ENCODE results near the gene ADGRA1.

The ADGRA1 gene

DNA sequence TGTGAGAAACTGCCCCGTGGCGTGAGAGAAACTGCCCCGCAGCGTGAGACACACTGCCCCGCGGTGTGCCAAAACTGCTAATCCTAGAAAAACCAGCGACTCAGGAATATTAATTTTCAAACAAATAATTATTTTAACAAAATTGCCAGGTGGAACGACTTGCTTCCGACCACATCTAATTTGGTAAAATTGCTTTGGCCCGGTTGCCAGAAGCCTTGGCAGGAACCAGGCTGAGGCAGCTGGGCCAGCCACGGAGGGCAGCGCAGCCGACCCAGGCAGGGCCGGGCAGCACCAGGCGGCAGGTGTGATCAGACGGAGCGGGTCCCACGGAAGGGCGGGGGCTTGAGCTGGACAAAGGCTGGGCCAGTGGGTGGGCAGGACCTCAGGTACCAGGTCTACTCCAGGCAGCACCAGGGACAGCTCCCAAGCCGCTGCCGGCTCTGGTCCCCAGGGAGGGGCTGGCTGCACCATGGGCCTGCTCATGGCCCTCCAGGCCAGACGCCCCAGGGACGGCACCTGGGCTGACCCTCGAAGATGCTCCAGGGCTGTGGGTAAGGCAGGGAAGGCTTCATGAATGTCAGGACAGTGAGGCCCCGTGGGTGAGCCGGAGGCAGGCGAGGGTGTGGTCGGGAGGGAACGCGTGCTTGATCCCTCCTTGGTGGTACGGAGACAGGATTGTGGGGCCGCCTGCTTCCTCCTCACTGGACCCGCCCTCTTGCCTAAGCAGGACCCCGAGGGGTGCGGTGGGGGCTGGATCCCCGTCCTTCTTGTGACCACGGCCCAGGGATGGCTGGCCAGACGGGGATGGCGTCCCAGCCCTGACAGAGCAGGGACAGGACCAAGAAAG lies 7.7 kb upstream of the ADGRA1 start:
- TF ChIP-seq, protein P1, sequence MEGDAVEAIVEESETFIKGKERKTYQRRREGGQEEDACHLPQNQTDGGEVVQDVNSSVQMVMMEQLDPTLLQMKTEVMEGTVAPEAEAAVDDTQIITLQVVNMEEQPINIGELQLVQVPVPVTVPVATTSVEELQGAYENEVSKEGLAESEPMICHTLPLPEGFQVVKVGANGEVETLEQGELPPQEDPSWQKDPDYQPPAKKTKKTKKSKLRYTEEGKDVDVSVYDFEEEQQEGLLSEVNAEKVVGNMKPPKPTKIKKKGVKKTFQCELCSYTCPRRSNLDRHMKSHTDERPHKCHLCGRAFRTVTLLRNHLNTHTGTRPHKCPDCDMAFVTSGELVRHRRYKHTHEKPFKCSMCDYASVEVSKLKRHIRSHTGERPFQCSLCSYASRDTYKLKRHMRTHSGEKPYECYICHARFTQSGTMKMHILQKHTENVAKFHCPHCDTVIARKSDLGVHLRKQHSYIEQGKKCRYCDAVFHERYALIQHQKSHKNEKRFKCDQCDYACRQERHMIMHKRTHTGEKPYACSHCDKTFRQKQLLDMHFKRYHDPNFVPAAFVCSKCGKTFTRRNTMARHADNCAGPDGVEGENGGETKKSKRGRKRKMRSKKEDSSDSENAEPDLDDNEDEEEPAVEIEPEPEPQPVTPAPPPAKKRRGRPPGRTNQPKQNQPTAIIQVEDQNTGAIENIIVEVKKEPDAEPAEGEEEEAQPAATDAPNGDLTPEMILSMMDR (IDR thresholded peaks at IDR 0.05; ENCODE audit: low read depth, low read length): no peak
- no peak for DNase-seq (ENCODE audit: extremely low read depth, low read depth)

DNA sequence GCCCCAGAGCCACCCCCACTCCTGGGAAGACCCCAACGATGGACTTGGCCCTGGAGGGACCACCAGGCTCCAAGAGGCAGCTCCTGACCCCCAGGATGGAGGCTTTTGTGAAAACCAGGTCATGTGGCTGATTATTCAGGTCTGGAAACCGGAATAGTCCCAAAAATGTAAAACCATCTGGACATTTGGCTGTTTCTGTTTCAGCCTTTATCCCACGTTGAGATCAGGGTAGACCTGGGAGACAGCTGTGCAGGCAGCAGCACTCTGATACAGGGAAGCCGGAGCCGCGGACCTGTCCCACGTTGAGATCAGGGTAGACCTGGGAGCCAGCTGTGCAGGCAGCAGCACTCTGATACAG lies 7.1 kb upstream of the ADGRA1 start:
- TF ChIP-seq, protein P1 (IDR thresholded peaks at IDR 0.05; ENCODE audit: low read depth, low read length): no peak
- DNase-seq (ENCODE audit: extremely low read depth, low read depth): no peak

GRCh38 chr10:133081636-133082035 lies 6.1 kb upstream of the ADGRA1 start:
- DNase-seq (ENCODE audit: extremely low read depth, low read depth): no peak
- TF ChIP-seq, protein P1 (IDR thresholded peaks at IDR 0.05; ENCODE audit: low read depth, low read length): no peak

DNA sequence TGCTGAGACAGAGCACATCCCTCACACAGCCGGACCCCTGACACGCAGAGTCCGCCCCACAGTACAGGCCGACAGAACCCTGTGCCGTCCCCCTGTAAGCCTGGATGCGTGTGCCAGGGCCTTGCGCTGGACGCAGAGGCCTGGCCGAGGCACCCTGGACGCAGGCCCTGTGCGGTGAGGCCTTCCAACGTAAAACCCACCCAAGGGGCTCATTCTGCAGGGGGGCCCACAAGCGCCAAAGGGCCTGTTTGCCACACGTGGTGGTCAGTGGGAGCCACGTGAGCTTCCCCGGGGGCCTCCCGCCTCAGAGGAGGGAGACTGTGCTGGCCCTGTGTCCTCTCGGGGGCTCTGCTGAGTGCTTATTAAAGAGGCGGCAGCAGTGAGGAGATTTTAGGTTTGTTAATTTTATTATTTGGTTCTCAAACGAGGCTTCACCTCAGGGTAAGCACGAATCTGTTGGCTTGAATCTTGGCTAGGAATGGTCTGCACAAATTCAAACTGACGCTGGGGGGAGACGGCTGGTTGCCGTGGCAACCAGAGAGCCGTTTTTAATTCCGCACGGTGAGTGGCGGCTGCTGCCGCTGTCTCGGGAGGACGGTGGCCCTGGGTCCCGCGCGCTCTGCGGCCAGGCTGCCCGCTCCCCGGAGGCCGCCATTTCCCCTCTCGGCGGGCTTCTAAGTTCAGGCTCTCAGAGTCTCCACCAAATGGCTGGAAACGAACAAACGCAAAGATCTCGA lies 4.9 kb upstream of the ADGRA1 start:
- no peak for DNase-seq (ENCODE audit: extremely low read depth, low read depth)
- TF ChIP-seq, protein P1 (IDR thresholded peaks at IDR 0.05; ENCODE audit: low read depth, low read length): no peak

DNA sequence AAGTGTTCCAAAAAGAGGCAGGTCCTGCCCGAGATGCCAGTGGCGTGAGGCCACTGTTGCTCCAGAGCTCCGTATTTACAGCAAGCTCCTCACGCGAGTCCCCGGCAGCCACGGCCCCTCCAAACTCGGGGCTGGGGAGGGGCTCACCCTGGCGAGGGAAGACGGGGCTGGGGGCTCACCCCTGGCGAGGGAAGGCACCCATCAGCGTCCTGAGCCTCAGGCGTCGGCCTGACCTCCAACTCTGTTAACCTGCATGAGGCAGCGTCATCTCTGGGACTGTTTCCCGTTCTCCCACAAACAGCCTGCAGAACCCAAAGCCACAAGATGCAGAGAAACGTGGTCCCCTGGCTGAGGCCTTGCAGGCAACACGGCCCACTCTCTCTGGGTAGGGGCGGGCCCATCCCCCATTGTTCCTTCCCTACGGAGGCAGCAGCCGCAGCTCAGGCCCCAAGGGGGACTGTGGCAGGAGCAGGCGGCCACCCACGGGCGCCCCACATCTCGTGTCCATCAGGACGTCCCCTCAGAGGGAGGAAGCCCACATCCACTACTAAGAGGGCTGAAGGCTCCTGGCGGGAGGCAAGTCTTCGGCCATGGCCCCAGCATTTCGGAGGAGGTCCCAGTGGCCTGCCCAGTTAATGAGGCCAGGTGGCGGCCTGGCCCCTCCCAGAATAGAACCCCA lies 4.2 kb upstream of the ADGRA1 start:
- TF ChIP-seq, protein P1 (IDR thresholded peaks at IDR 0.05; ENCODE audit: low read depth, low read length): no peak
- no peak for DNase-seq (ENCODE audit: extremely low read depth, low read depth)

DNA sequence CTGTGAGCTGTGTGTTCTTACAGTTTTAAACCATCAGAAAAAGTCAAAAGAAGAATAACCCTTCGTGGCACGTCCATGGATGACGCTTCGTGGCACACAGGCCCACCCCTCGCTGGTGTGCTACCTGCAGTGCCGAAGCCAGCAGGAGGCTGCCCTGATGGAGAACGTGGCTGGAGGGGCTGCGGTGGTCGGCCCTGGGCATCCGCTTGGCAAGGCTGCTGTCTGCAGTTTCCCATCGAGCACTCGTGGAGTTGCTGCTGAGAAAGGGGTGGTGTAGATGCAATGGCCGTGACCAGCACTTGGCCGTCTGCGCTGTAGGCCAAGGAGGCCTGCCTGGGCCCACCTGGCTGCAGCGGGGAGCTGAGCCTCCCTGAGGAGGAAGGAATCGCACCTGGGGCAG lies 3.2 kb upstream of the ADGRA1 start:
- TF ChIP-seq, protein P1 (IDR thresholded peaks at IDR 0.05; ENCODE audit: low read depth, low read length): no peak
- DNase-seq (ENCODE audit: extremely low read depth, low read depth): no peak
